Karpas-422 (cell line): ENCODE data around the gene OPCML. TPM values are rescaled to one million over a fixed set of nuclear protein-coding genes. Genes with fewer than 3 reads are reported as not detected.

Experiments
- DNase-seq: peaks from one replicate; pipeline ENCODE4 v3.0.0-alpha.2; 2015
- H2AFZ ChIP-seq: fragments of 200-600 bp; sonication (generic); 2 replicates; pipeline ENCODE4 v1.6.1; 2014; ENCODE audit warnings: antibody characterized with exemption, low read length, mixed read lengths
- H3K27ac ChIP-seq: fragments of 200-600 bp; sonication (generic); 2 replicates; pipeline ENCODE4 v1.5.1; 2014; ENCODE audit warnings: mild to moderate bottlenecking, low read length, moderate library complexity
- H3K27me3 ChIP-seq: fragments of 200-600 bp; sonication (generic); 2 replicates; pipeline ENCODE4 v1.6.1; 2014; ENCODE audit warnings: low read length, mixed read lengths
- H3K36me3 ChIP-seq: fragments of 200-600 bp; sonication (generic); 2 replicates; pipeline ENCODE4 v1.6.1; 2014; ENCODE audit warnings: low read length, mixed read lengths; ENCODE audit not compliant: insufficient read depth
- H3K4me1 ChIP-seq: fragments of 200-600 bp; sonication (generic); 2 replicates; pipeline ENCODE4 v1.6.1; 2014; ENCODE audit warnings: mild to moderate bottlenecking, low read length, mixed read lengths
- H3K4me2 ChIP-seq: fragments of 200-600 bp; sonication (generic); 2 replicates; pipeline ENCODE4 v1.6.1; 2014; ENCODE audit warnings: low read length, low read depth, mild to moderate bottlenecking; ENCODE audit not compliant: poor library complexity, severe bottlenecking
- H3K4me3 ChIP-seq: fragments of 200-600 bp; sonication (generic); 2 replicates; pipeline ENCODE4 v1.5.1; 2014; ENCODE audit warnings: mild to moderate bottlenecking, antibody characterized with exemption, low read length, mixed read lengths
- H3K79me2 ChIP-seq: fragments of 200-600 bp; sonication (generic); 2 replicates; pipeline ENCODE4 v1.6.1; 2014; ENCODE audit warnings: mild to moderate bottlenecking, low read length, mixed read lengths
- H3K9ac ChIP-seq: fragments of 200-600 bp; sonication (generic); 2 replicates; pipeline ENCODE4 v1.6.0; 2014; ENCODE audit warnings: low read length
- H3K9me2 ChIP-seq: fragments of 200-600 bp; sonication (generic), shearing (Covaris generic); replicated peaks from 2 replicates; pipeline ENCODE4 v1.6.0; 2014; ENCODE audit warnings: mild to moderate bottlenecking, low read length, moderate library complexity; ENCODE audit not compliant: insufficient read depth
- H3K9me3 ChIP-seq: fragments of 300-700, 200-600 bp; sonication (generic); 2 replicates; pipeline ENCODE4 v1.6.1; 2014; ENCODE audit warnings: low read length, mixed read lengths
- H4K20me1 ChIP-seq: fragments of 200-600 bp; sonication (generic); 2 replicates; pipeline ENCODE4 v1.6.1; 2014; ENCODE audit warnings: mild to moderate bottlenecking, antibody characterized with exemption, low read length, low read depth; ENCODE audit not compliant: insufficient read depth
- total RNA-seq: library from RNA; depleted of rRNA; stranded (reverse); fragments of >200 nt; shearing (Covaris generic); gene quantifications from 2 replicates; pipeline ENCODE4 v1.2.3, GENCODE V29; 2014; ENCODE audit warnings: low replicate concordance

OPCML gene
- total RNA-seq, 1 experiment from 2014 or later: not detected

GRCh38 chr11:132960273-132961078 is 571.8 kb downstream of the OPCML start:
- Histone ChIP-seq H3K4me2 (no peak overlapping the region), H3K4me1 (no peaks in the 10 kb centered on the region), H3K79me2 (no peaks in the 10 kb centered on the region), H3K9me3 (no peaks in the 10 kb centered on the region), H3K4me3 (no peak overlapping the region), H3K9me2 (no peaks in the 10 kb centered on the region), H3K36me3 (no peaks in the 10 kb centered on the region), H3K27ac (no peak overlapping the region), H3K9ac (no peak overlapping the region), H4K20me1 (no peaks in the 10 kb centered on the region), H2AFZ (no peak overlapping the region), H3K27me3 (no peaks in the 10 kb centered on the region)
- DNase-seq: no peak

- H3K9me2 ChIP-seq: no peaks in the 10 kb centered on the region
- no peaks in the 10 kb centered on the region for H3K36me3 ChIP-seq
- no peak overlapping the region for H3K9ac ChIP-seq
- H3K27ac ChIP-seq: no peak overlapping the region
- no peaks in the 10 kb centered on the region for H3K4me1 ChIP-seq
- no peaks in the 10 kb centered on the region for H3K27me3 ChIP-seq
- H3K9me3 ChIP-seq: no peaks in the 10 kb centered on the region
- H3K4me3 ChIP-seq: no peak overlapping the region
- no peaks in the 10 kb centered on the region for H3K79me2 ChIP-seq
- H2AFZ ChIP-seq: no peak overlapping the region
- no peaks in the 10 kb centered on the region for H4K20me1 ChIP-seq
- H3K4me2 ChIP-seq: no peak overlapping the region
- DNase-seq: no peak
These were observed 572.6 kb downstream of the OPCML start for GRCh38 chr11:132959693-132960092.

GRCh38 chr11:132957881-132958280 is 574.4 kb downstream of the OPCML start:
- H3K79me2 ChIP-seq: no peaks in the 10 kb centered on the region
- H2AFZ ChIP-seq: no peak overlapping the region
- H3K27ac ChIP-seq: no peak overlapping the region
- no peaks in the 10 kb centered on the region for H4K20me1 ChIP-seq
- H3K27me3 ChIP-seq: no peaks in the 10 kb centered on the region
- DNase-seq: no peak
- no peak overlapping the region for H3K9ac ChIP-seq
- H3K9me2 ChIP-seq: no peaks in the 10 kb centered on the region
- H3K36me3 ChIP-seq: no peaks in the 10 kb centered on the region
- no peak overlapping the region for H3K4me2 ChIP-seq
- no peaks in the 10 kb centered on the region for H3K4me1 ChIP-seq
- H3K9me3 ChIP-seq: no peaks in the 10 kb centered on the region
- H3K4me3 ChIP-seq: no peak overlapping the region

- H4K20me1 ChIP-seq: no peaks in the 10 kb centered on the region
- no peak overlapping the region for H3K27ac ChIP-seq
- no peaks in the 10 kb centered on the region for H3K4me1 ChIP-seq
- no peaks in the 10 kb centered on the region for H3K9me2 ChIP-seq
- H3K9me3 ChIP-seq: no peaks in the 10 kb centered on the region
- no peak overlapping the region for H3K4me2 ChIP-seq
- no peak for DNase-seq
- no peak overlapping the region for H3K4me3 ChIP-seq
- H3K9ac ChIP-seq: no peak overlapping the region
- H3K27me3 ChIP-seq: no peaks in the 10 kb centered on the region
- no peaks in the 10 kb centered on the region for H3K79me2 ChIP-seq
- H2AFZ ChIP-seq: no peak overlapping the region
- H3K36me3 ChIP-seq: no peaks in the 10 kb centered on the region
These were observed 584.0 kb downstream of the OPCML start for GRCh38 chr11:132948252-132948651.

- Histone ChIP-seq H3K4me1 (no peaks in the 10 kb centered on the region), H3K27me3 (no peaks in the 10 kb centered on the region), H3K4me3 (no peak overlapping the region), H3K9me2 (no peaks in the 10 kb centered on the region), H3K79me2 (no peaks in the 10 kb centered on the region), H3K9ac (no peak overlapping the region), H3K9me3 (no peaks in the 10 kb centered on the region), H3K4me2 (no peak overlapping the region), H3K36me3 (no peaks in the 10 kb centered on the region), H2AFZ (no peak overlapping the region), H3K27ac (no peak overlapping the region), H4K20me1 (no peaks in the 10 kb centered on the region)
- no peak for DNase-seq
These were observed 587.7 kb downstream of the OPCML start for GRCh38 chr11:132944569-132944944.

- Histone ChIP-seq H3K27ac (no peak overlapping the region), H3K36me3 (no peaks in the 10 kb centered on the region), H3K4me2 (no peak overlapping the region), H3K4me1 (no peaks in the 10 kb centered on the region), H3K9ac (no peak overlapping the region), H3K79me2 (no peaks in the 10 kb centered on the region), H3K9me2 (no peaks in the 10 kb centered on the region), H4K20me1 (no peaks in the 10 kb centered on the region), H3K27me3 (no peaks in the 10 kb centered on the region), H2AFZ (no peak overlapping the region), H3K9me3 (no peaks in the 10 kb centered on the region), H3K4me3 (no peak overlapping the region)
- no peak for DNase-seq
These were observed 588.4 kb downstream of the OPCML start for GRCh38 chr11:132943706-132944568.

- Histone ChIP-seq H3K27me3 (no peaks in the 10 kb centered on the region), H4K20me1 (no peaks in the 10 kb centered on the region), H2AFZ (no peak overlapping the region), H3K27ac (no peak overlapping the region), H3K36me3 (no peaks in the 10 kb centered on the region), H3K9ac (no peak overlapping the region), H3K9me3 (no peaks in the 10 kb centered on the region), H3K4me1 (no peaks in the 10 kb centered on the region), H3K4me3 (no peak overlapping the region), H3K4me2 (no peak overlapping the region), H3K79me2 (no peaks in the 10 kb centered on the region), H3K9me2 (no peaks in the 10 kb centered on the region)
- DNase-seq: no peak
These were observed 589.0 kb downstream of the OPCML start for GRCh38 chr11:132943357-132943705.

- no peaks in the 10 kb centered on the region for H3K27me3 ChIP-seq
These were observed 589.5 kb downstream of the OPCML start for GRCh38 chr11:132942611-132943356.

More at GRCh38 chr11:132942611-132943356, 589.5 kb downstream of the OPCML start:
- no peaks in the 10 kb centered on the region for H3K36me3 ChIP-seq
- no peak for DNase-seq
- H3K9me3 ChIP-seq: no peaks in the 10 kb centered on the region
- no peaks in the 10 kb centered on the region for H3K4me1 ChIP-seq
- H3K4me2 ChIP-seq: no peak overlapping the region
- no peak overlapping the region for H3K27ac ChIP-seq
- no peaks in the 10 kb centered on the region for H3K79me2 ChIP-seq
- no peaks in the 10 kb centered on the region for H4K20me1 ChIP-seq
- no peak overlapping the region for H2AFZ ChIP-seq
- H3K9ac ChIP-seq: no peak overlapping the region
- H3K9me2 ChIP-seq: no peaks in the 10 kb centered on the region
- no peak overlapping the region for H3K4me3 ChIP-seq
